K562 (cell line): Measurements from ENCODE around the gene BTG2. TPM values are rescaled to one million over a fixed set of nuclear protein-coding genes. Genes with fewer than 3 reads are reported as not detected.
A peak's percentile ranks its signal among the peaks of the same experiment; 100 is the strongest.

Source experiments
- HDGF ChIP-seq: fragments of 450-650 bp; IDR thresholded peaks from 2 replicates; pipeline ENCODE4 v1.6.1; 2016
- MAFK ChIP-seq: IDR thresholded peaks from 2 replicates; pipeline ENCODE4 v1.6.1; 2011; ENCODE audit warnings: low read length, improper control_type of control experiment
- NFIC ChIP-seq: fragments of 450-650 bp; IDR thresholded peaks from 2 replicates; pipeline ENCODE4 v1.6.1; 2017; ENCODE audit warnings: mild to moderate bottlenecking, inconsistent platforms
- PML ChIP-seq: IDR thresholded peaks from 2 replicates; pipeline ENCODE4 v1.6.1; 2012; ENCODE audit warnings: low read length, inconsistent platforms
- POLR2B ChIP-seq: fragments of 450-650 bp; IDR thresholded peaks from 2 replicates; pipeline ENCODE4 v1.6.1; 2018; ENCODE audit warnings: low read depth; ENCODE audit not compliant: partially characterized antibody
- PPARD ChIP-seq: fragments of 250-450 bp; sonication (Bioruptor Pico); IDR thresholded peaks from 2 replicates; pipeline ENCODE4 v1.8.0; 2022; ENCODE audit warnings: inconsistent platforms, mild to moderate bottlenecking, moderate library complexity
- SRF ChIP-seq, 2 experiments: fragments of 250-450, 450-650 bp in 1 of 2; sonication (Bioruptor Pico) in 1 of 2; sonication (generic) in 1 of 2; formaldehyde crosslinking; IDR thresholded peaks; 2 replicates each; pipeline versions ENCODE4 v1.5.0 to v1.5.1; 2020 to 2022; ENCODE audit warnings: mild to moderate bottlenecking in 1 of 2, missing genetic modification reagents in 1 of 2
- ZKSCAN1 ChIP-seq: fragments of 150-350 bp; IDR thresholded peaks from 2 replicates; pipeline ENCODE4 v1.6.1; 2016; ENCODE audit warnings: low read depth, low read length
- ZNF23 ChIP-seq: fragments of 250-450 bp; sonication (Bioruptor Pico); IDR thresholded peaks from 2 replicates; pipeline ENCODE4 v1.4.0; 2020; ENCODE audit warnings: mild to moderate bottlenecking
- polyA plus RNA-seq, 8 experiments: library from polyadenylated mRNA; depleted of rRNA in 4 of 8; stranded (reverse) in 5 of 8; unstranded in 3 of 8; fragments of >200 nt; fragmentation: Nextera tagmentation in 2 of 8; fragmentation: Illumina TruSeq in 1 of 8; extraction: Ambion mirVana in 2 of 8; extraction: Trizol in 1 of 8; gene quantifications; 2 replicates each; pipeline versions ENCODE4 v1.2.1 to v1.2.3, GENCODE V29; 2011 to 2014; ENCODE audit warnings: inconsistent platforms in 1 of 8, missing spikeins in 1 of 8
- total RNA-seq, 7 experiments: library from RNA; depleted of rRNA in 6 of 7; stranded (reverse); fragments of >200 nt in 6 of 7; fragmentation: Illumina TruSeq in 2 of 7; extraction: Trizol in 2 of 7; gene quantifications; 2 replicates each; pipeline versions ENCODE4 v1.2.1 to v1.2.3, GENCODE V29; 2011 to 2021; ENCODE audit warnings: low replicate concordance in 1 of 7
- TF ChIP-seq, protein P1 (sequence below): fragments of 250-450 bp; sonication (Bioruptor Pico); IDR thresholded peaks from 2 replicates; pipeline ENCODE4 v1.4.0; 2020; ENCODE audit warnings: borderline replicate concordance
- TF ChIP-seq, protein P2 (sequence below): sonication (generic); formaldehyde crosslinking; IDR thresholded peaks from 2 replicates; pipeline ENCODE4 v1.8.0; 2023; ENCODE audit warnings: missing genetic modification reagents, mild to moderate bottlenecking, borderline replicate concordance
- TF ChIP-seq, protein P3 (sequence below): fragments of 450-650 bp; formaldehyde crosslinking; IDR thresholded peaks from 2 replicates; pipeline ENCODE4 v1.4.0; 2020; ENCODE audit warnings: mild to moderate bottlenecking, moderate library complexity

The BTG2 gene
- total and polyA plus RNA-seq, 9 of the 15 experiments (the other 6 are each of a cell fraction or from before 2014, with no cell fraction given), result 2.3 to 41.9 (median 8.7) TPM

DNA sequence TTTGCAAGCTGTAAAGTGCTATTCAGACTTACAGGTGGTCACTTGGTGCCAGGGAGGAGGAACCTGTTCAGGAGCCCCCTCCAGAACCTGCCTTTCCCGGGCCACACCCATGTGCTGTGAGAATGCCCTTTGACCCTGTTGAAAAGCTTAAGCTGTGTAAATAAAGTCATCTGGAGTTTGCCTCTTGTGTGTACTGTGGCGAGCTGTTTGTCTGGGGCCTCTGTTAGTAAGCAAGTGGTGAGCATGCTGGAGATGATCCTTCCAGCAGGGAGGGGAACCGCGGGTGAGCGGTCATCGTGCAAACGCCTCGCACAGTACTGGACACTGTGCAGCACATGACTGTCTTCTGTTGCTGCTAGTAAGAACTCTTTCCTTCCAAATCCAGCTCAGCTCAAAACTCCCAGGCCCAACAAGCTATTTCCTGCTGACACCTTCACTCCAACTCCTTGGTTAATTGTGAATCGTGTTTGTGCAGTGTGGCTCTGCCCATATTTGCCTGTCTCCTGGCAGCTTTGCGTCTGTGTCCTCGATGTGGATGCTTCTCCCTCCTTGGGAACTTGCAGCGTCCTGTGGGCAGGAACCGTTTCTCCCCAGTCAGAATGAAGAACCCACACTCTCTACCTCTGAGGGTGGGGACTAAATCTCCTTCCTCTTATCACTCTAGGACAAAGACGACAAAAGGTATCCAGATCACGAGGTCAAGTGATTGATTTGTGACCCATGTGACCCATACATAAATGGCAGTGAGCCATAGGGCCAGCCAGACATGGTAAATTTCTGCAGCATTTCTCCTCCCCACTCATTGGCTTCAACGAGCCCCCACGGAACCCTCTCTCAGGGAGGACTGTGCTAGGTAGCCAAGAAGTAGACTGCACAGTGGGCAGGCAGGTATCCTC, 13.9 kb upstream of the BTG2 start (continued):
- TF ChIP-seq, protein P1, sequence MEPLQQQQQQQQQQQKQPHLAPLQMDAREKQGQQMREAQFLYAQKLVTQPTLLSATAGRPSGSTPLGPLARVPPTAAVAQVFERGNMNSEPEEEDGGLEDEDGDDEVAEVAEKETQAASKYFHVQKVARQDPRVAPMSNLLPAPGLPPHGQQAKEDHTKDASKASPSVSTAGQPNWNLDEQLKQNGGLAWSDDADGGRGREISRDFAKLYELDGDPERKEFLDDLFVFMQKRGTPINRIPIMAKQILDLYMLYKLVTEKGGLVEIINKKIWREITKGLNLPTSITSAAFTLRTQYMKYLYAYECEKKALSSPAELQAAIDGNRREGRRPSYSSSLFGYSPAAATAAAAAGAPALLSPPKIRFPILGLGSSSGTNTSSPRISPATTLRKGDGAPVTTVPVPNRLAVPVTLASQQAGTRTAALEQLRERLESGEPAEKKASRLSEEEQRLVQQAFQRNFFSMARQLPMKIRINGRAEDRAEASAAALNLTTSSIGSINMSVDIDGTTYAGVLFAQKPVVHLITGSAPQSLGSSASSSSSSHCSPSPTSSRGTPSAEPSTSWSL (CRISPR knock-in tag), result no peak
- TF ChIP-seq HDGF (no peak), PML (no peak), SRF (CRISPR knock-in tag; IDR thresholded peaks at IDR 0.05) (no peak), POLR2B (no peak), ZKSCAN1 (no peak), MAFK (no peak), PPARD (CRISPR knock-in tag) (no peak), ZNF23 (CRISPR knock-in tag) (no peak), NFIC (no peak)
- TF ChIP-seq, protein P2, sequence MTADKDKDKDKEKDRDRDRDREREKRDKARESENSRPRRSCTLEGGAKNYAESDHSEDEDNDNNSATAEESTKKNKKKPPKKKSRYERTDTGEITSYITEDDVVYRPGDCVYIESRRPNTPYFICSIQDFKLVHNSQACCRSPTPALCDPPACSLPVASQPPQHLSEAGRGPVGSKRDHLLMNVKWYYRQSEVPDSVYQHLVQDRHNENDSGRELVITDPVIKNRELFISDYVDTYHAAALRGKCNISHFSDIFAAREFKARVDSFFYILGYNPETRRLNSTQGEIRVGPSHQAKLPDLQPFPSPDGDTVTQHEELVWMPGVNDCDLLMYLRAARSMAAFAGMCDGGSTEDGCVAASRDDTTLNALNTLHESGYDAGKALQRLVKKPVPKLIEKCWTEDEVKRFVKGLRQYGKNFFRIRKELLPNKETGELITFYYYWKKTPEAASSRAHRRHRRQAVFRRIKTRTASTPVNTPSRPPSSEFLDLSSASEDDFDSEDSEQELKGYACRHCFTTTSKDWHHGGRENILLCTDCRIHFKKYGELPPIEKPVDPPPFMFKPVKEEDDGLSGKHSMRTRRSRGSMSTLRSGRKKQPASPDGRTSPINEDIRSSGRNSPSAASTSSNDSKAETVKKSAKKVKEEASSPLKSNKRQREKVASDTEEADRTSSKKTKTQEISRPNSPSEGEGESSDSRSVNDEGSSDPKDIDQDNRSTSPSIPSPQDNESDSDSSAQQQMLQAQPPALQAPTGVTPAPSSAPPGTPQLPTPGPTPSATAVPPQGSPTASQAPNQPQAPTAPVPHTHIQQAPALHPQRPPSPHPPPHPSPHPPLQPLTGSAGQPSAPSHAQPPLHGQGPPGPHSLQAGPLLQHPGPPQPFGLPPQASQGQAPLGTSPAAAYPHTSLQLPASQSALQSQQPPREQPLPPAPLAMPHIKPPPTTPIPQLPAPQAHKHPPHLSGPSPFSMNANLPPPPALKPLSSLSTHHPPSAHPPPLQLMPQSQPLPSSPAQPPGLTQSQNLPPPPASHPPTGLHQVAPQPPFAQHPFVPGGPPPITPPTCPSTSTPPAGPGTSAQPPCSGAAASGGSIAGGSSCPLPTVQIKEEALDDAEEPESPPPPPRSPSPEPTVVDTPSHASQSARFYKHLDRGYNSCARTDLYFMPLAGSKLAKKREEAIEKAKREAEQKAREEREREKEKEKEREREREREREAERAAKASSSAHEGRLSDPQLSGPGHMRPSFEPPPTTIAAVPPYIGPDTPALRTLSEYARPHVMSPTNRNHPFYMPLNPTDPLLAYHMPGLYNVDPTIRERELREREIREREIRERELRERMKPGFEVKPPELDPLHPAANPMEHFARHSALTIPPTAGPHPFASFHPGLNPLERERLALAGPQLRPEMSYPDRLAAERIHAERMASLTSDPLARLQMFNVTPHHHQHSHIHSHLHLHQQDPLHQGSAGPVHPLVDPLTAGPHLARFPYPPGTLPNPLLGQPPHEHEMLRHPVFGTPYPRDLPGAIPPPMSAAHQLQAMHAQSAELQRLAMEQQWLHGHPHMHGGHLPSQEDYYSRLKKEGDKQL (CRISPR knock-in tag), result 0 out of 2 replicates have a peak, but pooled peaks have one; percentile 26
- TF ChIP-seq, protein P3, sequence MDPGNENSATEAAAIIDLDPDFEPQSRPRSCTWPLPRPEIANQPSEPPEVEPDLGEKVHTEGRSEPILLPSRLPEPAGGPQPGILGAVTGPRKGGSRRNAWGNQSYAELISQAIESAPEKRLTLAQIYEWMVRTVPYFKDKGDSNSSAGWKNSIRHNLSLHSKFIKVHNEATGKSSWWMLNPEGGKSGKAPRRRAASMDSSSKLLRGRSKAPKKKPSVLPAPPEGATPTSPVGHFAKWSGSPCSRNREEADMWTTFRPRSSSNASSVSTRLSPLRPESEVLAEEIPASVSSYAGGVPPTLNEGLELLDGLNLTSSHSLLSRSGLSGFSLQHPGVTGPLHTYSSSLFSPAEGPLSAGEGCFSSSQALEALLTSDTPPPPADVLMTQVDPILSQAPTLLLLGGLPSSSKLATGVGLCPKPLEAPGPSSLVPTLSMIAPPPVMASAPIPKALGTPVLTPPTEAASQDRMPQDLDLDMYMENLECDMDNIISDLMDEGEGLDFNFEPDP (CRISPR knock-in tag), result no peak
